ENCODE results near the gene TIMM22. TPM values are rescaled to one million over a fixed set of nuclear protein-coding genes. Genes with fewer than 3 reads are reported as not detected.

TIMM22 gene
- total RNA-seq = 10.5 and 10.6 TPM in 2 replicates

- Histone ChIP-seq H2AFZ (ENCODE audit: low read length) (peak within 1 kb of the TSS; percentile 98), H3K27me3 (ENCODE audit: insufficient read depth, low read length) (no peaks in the 10 kb centered on the region), H3K4me2 (ENCODE audit: insufficient read depth, low read length) (peak within 1 kb of the TSS; percentile 83), H3K4me1 (ENCODE audit: insufficient read depth, low read length) (peaks cover 26% of the 10 kb centered on the region), H4K20me1 (ENCODE audit: insufficient read depth, low read length) (peaks cover 30% of the 10 kb centered on the region), H3K9me3 (ENCODE audit: low read depth, low read length) (no peaks in the 10 kb centered on the region), H3K79me2 (ENCODE audit: insufficient read depth, low read length) (peaks cover 26% of the 10 kb centered on the region), H3K4me3 (ENCODE audit: insufficient read depth, low read length) (peak within 1 kb of the TSS; percentile 99), H3K36me3 (ENCODE audit: insufficient read depth, low read length) (peaks cover 29% of the 10 kb centered on the region), H3K27ac (ENCODE audit: low read depth, low read length) (peak within 1 kb of the TSS; percentile 96)
- DNase-seq (ENCODE audit: insufficient read length, low spot score, missing footprints) = peak; percentile 98
- TF ChIP-seq CTCF (IDR thresholded peaks at IDR 0.05; ENCODE audit: extremely low read depth, low read depth, low read length) = peak; percentile 84
These were observed at the start of gene TIMM22 for GRCh38 chr17:996554-997344. Gene TIMM22, plus strand, starts transcription at chr17:997129. Its CDS starts 14 bp downstream, at chr17:997143.

GRCh38 chr17:948284-948852 is 48.6 kb upstream of the TIMM22 start:
- Histone ChIP-seq H2AFZ (ENCODE audit: low read length) (no peak overlapping the region), H3K27ac (ENCODE audit: low read depth, low read length) (no peak overlapping the region), H3K36me3 (ENCODE audit: insufficient read depth, low read length) (no peaks in the 10 kb centered on the region), H3K27me3 (ENCODE audit: insufficient read depth, low read length) (no peaks in the 10 kb centered on the region), H3K4me1 (ENCODE audit: insufficient read depth, low read length) (peaks cover 18% of the 10 kb centered on the region), H3K9me3 (ENCODE audit: low read depth, low read length) (no peaks in the 10 kb centered on the region), H3K4me3 (ENCODE audit: insufficient read depth, low read length) (no peak overlapping the region), H3K4me2 (ENCODE audit: insufficient read depth, low read length) (no peak overlapping the region), H4K20me1 (ENCODE audit: insufficient read depth, low read length) (peaks cover 3% of the 10 kb centered on the region), H3K79me2 (ENCODE audit: insufficient read depth, low read length) (peaks cover 8% of the 10 kb centered on the region)
- no peak for DNase-seq (ENCODE audit: insufficient read length, low spot score, missing footprints)
- no peak for TF ChIP-seq CTCF (IDR thresholded peaks at IDR 0.05; ENCODE audit: extremely low read depth, low read depth, low read length)

GRCh38 chr17:949623-950303 is 47.2 kb upstream of the TIMM22 start:
- no peaks in the 10 kb centered on the region for H3K27me3 ChIP-seq (ENCODE audit: insufficient read depth, low read length)
- no peaks in the 10 kb centered on the region for H3K36me3 ChIP-seq (ENCODE audit: insufficient read depth, low read length)
- H3K27ac ChIP-seq (ENCODE audit: low read depth, low read length) = peak overlapping the region; percentile 19
- peaks cover 8% of the 10 kb centered on the region for H3K79me2 ChIP-seq (ENCODE audit: insufficient read depth, low read length)
- H3K4me3 ChIP-seq (ENCODE audit: insufficient read depth, low read length) = no peak overlapping the region
- peaks cover 21% of the 10 kb centered on the region for H3K4me1 ChIP-seq (ENCODE audit: insufficient read depth, low read length)
- H2AFZ ChIP-seq (ENCODE audit: low read length) = no peak overlapping the region
- no peak for TF ChIP-seq CTCF (IDR thresholded peaks at IDR 0.05; ENCODE audit: extremely low read depth, low read depth, low read length)
- H3K9me3 ChIP-seq (ENCODE audit: low read depth, low read length) = no peaks in the 10 kb centered on the region
- no peak for DNase-seq (ENCODE audit: insufficient read length, low spot score, missing footprints)
- H4K20me1 ChIP-seq (ENCODE audit: insufficient read depth, low read length) = no peaks in the 10 kb centered on the region
- H3K4me2 ChIP-seq (ENCODE audit: insufficient read depth, low read length) = peak overlapping the region; percentile 53
